Stimulated activated CD8-positive, alpha-beta memory T cell treated with anti-CD3 and anti-CD28 coated beads, Interleukin-7, amount 100 ng/mL, for 4 hours (primary cell): Measurements from ENCODE around the gene MLST8.
"Not testable (repeated sequence)": the region's sequence is repeated elsewhere in the genome, so short reads cannot be mapped to it uniquely, and the experiment has no call there.

Experiments
- DNase-seq, 2 donors: peaks; one replicate each; pipeline ENCODE4 v3.0.0-alpha.2; 2020; ENCODE audit warnings: low read depth in 2 of 2

The MLST8 gene

DNA sequence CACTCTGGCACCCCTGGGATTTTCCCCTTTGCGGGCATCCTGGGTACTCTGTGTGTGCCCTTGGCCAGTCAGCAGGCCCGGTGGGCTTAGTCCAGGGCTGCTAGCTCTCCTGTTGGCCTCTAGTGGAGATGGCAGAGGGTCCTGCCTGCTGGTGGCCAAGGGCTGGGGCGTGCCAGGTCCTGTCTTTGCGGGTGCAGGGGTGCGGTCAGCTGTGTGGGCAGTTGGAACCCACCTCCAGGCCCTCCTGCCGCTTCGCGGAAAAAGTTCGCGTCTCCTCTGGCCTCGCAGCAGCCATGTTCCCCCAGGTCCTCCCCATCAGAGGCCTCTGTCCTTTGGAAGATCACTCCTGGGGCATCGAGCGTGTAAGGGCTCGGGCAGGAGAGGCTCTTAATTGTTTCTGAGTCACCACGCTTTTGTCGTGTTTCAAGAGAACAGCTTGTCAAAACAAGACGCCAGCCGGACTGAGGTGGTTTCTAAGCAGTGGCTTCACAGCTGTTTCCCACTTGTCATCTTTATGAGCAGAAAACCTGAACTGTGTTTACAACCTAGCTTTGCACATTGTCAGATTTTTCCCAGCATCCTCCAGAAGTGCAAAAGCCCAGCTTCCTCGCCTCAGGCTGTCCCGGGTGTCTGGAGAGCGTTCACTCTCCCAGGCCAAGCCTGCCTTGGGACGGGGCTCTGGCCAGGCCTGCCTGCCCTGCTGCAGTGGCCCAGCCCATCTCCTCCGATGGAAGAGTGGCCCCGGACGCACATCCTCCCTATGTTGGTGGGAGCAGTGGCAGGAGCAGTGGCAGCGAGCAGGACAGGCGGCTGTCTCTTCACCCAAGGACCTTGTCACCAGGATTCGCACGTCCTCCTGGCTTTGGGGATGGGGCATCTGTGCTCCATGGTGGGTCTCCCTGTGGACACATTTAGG lies 26.0 kb downstream of the MLST8 start:
- no peak for DNase-seq

DNA sequence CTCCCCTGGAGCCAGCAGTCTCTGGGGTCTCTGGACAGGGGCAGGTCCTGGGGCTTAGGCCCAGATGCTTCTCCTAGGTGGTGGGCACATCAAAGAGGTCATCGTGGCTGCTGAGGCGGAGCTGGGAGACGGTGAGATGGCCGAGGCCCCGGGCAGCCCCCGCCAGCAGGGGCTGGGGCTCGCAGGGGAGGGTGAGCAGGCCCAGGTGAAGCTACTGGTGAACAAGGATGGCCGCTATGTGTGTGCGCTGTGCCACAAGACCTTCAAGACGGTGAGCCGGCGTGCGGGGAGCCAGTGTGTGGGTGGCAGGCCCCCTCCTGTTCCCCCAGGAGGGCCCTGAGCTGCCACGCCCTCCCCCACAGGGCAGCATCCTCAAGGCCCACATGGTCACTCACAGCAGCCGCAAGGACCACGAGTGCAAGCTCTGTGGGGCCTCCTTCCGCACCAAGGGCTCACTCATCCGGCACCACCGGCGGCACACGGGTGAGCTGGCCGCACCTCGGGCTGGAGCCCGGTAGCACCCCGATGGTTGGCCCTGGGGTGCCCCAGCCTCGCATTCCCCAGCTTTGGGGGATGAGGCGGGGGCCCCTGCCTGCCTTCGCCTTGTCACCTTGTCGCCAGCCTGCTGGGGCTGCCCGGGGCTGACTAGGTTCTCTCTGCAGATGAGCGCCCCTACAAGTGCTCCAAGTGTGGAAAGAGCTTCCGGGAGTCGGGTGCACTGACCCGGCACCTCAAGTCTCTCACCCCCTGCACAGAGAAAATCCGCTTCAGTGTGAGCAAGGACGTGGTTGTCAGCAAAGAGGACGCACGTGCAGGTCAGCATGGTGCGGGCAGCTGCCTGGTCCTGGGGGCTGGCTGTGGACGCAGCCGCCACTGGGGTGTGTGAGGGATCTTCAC lies 27.1 kb downstream of the MLST8 start:
- DNase-seq = no peak

DNA sequence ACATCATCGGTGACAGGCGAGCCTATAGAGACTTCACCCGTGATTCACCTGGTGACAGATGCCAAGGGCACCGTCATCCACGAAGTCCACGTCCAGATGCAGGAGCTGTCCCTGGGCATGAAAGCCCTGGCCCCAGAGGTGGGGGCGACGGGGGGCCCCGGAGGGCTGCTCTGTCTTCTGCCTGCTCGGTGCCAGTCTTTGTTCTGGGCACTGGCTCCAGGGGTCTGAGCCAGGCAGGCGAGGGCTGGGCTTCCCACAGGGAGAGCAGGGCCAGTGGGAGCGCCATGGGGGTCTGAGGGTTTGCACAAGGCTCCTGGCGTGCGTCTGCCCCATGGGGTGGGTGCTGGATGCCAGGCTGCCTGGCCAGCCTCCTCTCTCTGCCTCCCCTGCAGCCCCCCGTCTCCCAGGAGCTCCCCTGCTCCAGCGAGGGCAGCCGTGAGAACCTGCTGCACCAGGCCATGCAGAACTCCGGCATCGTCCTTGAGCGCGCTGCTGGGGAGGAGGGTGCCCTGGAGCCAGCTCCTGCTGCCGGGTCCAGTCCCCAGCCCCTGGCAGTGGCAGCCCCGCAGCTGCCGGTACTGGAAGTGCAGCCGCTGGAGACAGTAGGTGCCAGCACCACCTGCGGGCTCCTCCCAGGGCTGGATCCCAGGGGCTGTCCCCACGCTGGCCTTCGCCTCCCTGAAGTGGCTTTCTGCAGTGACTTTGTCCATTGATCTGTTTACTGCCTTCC lies 28.0 kb downstream of the MLST8 start:
- no peak for DNase-seq

DNA sequence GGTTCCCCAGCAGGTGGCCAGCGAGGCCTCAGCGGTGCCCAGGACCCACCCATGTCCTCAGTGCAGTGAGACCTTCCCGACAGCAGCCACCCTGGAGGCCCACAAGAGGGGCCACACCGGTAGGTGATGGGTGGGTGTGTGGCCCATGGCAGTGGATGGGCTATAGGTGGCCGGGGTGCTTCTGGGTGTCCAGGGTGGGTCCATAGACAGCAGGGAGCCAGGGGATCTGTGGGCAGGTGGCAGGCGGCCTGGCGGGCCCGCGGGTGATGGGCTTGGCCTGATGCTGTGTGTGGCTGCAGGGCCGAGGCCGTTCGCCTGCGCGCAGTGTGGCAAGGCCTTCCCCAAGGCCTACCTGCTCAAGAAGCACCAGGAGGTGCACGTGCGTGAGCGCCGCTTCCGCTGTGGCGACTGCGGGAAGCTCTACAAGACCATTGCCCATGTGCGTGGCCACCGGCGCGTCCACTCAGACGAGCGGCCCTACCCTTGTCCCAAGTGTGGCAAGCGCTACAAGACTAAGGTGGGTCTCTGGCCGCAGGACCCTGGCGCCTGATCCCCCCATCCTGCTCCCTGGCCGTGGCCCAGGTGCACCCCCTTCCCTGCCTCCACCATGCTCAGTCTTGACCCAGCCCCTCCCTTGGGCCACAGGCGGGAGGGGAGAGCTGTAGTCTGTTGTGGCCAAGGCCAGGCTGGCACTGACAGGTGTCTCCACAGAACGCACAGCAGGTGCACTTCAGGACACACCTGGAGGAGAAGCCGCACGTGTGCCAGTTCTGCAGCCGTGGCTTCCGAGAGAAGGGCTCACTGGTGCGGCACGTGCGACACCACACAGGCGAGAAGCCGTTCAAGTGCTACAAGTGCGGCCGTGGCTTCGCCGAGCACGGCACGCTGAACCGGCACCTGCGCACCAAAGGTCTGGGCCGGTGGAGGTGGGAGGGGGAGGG lies 28.9 kb downstream of the MLST8 start:
- no peak for DNase-seq

DNA sequence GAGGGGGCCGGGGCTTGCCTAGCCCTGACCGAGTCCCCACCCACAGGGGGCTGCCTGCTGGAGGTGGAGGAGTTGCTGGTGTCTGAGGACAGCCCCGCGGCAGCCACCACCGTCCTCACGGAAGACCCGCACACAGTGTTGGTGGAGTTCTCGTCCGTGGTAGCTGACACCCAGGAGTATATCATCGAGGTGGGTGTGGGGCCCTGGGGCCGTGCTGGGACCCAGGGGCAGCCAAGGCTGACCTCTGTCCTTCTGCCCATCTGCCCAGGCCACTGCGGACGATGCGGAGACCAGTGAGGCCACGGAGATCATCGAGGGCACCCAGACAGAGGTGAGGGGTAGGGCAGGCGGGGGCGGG lies 29.5 kb downstream of the MLST8 start:
- DNase-seq = no peak

DNA sequence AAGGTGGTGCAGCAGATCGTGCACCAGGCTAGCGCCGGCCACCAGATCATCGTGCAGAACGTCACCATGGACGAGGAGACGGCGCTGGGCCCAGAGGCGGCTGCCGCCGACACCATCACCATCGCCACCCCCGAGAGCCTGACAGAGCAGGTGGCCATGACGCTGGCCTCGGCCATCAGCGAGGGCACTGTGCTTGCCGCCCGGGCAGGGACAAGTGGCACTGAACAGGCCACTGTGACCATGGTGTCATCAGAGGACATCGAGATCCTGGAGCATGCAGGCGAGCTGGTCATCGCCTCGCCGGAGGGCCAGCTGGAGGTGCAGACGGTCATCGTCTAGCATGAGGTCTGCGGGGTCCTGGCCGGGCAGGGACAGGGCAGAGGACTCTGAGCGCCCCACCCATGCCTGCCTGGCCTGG lies 30.0 kb downstream of the MLST8 start:
- DNase-seq = no peak

DNA sequence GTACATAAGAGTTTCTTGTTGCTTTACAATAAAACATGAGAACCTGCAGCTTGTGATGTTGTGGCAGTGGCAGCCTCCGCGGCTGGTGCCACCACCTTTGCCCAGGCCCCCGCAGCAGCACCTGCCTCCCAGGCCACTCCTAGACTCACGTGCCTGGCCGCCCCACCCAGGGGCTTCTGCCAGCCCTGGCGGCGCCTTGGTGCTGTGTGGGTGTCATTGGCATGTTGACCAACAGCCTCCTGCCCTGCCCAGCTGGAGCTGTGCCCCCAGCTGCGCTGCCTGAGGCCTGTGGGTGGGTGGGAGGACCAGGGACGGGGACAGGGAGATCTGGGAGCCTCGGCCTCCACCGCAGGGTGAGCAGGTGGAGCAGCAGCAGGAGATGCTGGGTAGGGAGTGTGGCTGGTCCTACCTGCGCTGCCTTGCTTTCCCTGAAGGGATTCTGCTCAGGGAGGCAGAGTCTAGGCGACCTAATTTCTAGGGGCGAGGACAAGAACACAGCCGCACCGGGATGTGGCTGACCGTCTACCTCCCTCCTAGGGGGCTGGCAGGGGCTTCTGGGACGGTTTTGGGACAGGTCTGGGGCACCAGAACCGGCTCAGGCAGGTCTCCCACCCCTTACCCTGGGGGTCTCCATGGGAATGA lies 30.6 kb downstream of the MLST8 start:
- no peak for DNase-seq

DNA sequence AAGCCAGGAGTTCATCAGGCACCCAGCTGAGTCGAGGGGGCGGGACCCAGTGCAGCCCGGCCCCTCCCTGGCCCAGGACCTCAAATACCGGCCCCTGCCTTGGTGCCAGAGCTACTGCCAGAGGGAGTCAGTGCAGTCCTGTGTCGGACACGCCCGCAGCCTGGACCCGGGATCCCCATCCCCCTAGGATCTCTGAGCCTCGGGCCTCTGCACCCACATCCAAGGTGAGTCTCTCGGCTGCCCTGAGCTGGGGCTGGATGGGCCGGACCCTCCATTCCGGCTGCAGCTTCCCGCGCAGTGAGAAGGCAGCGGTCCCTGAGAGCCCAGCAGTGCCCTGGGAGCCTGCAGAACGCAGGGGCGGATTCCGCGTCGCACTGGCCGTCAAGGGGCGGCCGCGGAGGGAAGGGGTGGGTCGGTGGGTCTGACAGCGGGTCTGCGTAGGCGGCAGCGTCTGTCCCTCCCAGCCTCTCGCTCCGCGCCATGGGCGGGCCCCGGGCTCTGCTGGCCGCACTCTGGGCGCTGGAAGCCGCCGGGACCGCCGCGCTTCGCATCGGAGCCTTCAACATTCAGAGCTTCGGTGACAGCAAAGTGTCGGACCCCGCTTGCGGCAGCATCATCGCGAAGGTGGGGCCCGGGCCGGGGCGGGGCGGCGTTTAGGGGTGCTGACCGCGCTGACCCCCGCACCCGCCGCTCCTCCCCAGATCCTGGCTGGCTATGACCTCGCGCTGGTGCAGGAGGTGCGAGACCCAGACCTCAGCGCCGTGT lies 31.3 kb downstream of the MLST8 start, which contains the start of gene DNASE1L2:
Gene DNASE1L2 (plus strand): TSS at position 108 of the 765 bp plus-strand sequence. CDS start 373 bp downstream, at position 481.
- DNase-seq = no peak

DNA sequence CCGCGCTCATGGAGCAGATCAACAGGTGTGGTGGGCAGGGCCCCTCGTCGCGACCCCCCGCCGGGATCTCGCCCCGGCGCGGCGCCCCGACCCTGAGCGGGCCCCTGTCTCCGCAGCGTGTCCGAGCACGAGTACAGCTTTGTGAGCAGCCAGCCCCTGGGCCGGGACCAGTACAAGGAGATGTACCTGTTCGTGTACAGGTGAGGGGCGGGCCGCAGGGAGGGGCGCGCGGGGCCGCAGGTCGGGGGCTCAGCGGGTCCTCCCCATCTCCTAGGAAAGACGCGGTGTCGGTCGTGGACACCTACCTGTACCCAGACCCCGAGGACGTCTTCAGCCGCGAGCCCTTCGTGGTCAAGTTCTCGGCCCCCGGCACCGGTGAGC lies 31.8 kb downstream of the MLST8 start:
- no peak for DNase-seq

DNA sequence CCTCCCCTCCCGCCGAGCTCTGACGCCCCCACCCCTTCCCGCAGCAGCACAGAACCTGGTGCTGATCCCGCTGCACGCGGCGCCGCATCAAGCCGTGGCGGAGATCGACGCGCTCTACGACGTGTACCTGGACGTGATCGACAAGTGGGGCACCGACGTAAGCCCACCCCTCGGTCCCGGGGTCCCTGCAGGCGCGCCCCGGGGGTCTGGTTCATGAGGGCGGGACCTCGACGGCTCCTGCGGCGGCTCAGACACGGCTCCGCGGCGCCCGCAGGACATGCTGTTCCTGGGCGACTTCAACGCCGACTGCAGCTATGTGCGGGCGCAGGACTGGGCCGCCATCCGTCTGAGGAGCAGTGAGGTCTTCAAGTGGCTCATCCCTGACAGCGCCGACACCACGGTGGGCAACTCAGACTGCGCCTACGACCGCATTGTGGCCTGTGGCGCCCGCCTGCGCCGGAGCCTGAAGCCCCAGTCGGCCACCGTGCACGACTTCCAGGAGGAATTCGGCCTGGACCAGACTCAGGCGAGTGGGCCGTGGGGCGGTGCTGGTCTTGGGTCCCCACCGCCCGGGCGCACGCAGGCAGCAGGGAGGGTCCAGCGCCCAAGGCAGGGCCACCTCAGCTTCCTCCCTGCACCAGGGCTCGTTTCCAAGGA lies 32.4 kb downstream of the MLST8 start:
- DNase-seq = no peak

DNA sequence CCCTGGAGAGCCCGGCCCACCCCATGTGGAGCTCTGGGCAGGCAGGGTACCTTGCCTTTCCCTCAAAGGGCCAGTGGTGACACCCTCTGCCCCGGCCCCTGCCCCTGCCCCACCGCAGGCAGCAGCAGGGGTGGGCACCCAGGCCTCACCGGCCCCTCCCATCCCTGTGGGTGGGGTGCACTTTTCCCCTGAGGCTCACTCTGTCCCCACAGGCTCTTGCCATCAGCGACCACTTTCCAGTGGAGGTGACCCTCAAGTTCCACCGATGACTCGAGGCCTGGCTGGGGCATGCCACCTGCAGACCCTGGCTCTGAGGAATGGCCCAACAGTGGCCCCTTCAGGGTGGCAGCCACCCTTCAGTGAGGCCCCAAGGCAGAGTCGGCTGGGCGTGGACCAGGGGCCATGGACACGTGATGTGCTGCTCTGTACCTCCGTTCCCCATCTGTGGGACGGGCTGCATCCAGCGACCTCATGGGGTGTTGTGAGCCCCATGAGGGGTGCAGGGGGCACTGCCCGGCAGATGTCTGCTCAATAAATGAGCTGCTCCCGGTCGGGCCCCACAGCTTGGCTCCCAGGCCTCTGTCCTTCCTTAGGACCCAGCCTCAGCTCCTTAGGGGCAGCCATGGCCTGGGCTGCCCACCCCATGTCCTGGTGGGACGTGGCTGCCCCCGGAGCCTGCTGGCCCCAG lies 33.0 kb downstream of the MLST8 start:
- no peak for DNase-seq

DNA sequence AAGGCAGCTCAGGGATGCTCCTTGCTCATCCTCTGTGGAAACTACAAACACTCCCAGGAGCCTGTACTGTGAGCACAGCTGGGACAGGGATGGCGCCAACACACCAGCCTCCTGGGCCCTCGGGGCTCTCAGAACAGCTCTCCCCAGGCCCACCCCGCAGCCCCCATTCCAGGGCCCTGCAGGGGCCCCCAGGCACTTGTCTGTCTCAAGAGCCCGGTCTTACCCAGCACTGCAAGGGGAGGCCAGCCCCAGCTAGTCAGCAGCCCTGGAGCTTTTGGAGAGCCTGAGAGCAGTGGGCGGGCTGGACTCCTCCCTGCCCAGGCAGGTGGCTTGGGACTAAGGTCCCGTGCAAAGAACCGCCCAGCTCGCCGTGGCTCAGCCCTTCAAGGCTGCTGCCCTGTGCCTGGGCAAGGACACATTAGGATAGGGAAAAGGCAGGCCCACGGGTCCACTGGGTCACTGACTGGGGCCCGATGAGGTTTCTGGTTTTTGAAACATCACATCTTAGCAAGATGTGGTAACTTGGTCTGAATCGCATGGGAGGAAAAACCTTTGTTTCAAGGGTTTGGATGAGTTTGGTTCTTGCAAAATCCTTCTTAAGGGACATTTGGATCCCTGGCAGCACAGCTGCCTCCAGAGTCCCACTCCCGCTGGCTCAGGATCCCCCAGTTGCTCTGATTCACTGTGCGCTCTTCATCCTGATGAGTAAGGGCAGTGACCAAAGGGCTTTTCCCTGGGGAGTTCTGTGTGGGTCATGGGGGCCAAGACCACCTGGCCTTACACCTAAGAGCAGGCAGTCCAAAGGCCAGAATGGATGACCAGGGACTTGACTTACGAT lies 33.8 kb downstream of the MLST8 start:
- DNase-seq = no peak

DNA sequence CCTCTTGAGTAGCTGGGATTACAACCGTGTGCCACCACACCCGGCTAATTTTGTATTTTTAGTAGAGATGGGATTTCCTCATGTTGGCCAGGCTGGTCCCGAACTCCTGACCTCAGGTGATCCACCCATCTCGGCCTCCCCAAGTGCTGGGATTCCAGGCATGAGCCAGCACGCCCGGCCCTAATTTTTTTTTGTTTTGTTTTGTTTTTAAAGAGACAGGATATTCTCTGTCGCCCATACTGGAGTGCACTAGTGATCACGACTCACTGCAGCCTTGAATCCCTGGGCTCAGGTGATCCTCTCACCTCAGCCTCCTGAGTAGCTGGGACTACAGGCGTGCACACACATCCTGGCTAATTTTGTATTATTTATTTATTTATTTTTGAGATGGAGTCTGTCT lies 35.1 kb downstream of the MLST8 start:
- not testable (repeated sequence) for DNase-seq

DNA sequence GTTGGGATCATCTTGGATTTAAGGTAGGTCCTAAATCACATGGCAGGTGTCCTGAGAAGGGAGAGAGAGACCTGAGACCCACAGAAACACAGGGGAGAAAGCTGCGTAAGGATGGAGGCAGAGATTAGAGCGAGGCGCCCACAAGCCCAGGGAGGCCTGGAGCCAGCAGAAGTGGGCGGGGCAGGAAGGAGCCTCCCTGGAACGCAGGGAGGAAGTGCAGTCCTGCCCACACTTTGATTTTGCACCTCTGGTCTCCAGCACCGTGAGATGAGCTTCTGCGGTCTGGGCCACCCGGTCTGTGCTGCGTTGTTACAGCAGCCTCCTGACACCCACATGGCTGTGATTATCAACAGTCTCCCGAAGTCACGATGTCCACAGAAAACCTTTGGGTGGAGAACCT lies 37.3 kb downstream of the MLST8 start:
- no peak for DNase-seq

DNA sequence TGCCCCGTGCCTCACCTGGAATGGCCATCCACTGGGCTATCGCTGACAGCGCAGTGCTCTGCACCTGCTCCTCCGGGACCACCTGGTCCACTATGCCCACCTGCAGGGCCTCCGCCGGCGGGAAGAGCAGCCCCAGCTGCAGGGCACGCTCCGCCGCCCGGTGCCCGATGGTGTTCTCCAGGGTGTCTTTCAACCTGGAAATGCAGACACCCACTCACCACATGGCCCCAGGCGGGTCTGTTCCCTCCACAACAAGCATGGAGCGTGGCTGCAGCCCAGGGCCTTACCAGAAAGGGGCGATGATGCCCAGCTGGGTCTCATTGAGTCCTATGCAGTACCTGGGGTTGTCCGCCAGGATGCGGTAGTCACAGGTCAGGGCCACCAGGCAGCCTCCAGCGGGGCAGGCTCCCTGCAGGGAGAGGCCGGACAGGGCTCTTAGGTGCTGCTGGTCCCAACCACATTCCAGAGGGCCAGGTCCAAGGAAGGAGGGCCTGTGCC lies 37.8 kb downstream of the MLST8 start:
- DNase-seq = no peak

DNA sequence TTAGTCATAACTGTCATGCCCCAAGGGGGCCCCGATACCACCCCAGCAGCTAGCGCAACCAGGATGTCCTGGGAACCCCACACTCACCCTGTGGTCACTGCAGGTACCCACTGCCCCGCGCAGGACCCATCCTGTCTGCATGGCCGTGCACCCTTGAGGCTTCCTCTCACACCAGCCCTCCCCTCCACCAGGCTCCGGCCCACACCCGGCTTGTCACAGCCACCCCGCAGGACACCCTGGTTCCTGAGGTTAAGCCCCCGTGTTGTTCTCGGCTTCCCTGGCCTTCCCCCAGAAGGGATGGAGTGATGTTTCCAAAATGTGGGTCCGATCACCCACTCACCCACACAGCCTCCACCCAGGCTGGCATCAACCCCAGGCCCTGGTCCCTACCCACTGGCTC lies 38.5 kb downstream of the MLST8 start:
- no peak for DNase-seq

DNA sequence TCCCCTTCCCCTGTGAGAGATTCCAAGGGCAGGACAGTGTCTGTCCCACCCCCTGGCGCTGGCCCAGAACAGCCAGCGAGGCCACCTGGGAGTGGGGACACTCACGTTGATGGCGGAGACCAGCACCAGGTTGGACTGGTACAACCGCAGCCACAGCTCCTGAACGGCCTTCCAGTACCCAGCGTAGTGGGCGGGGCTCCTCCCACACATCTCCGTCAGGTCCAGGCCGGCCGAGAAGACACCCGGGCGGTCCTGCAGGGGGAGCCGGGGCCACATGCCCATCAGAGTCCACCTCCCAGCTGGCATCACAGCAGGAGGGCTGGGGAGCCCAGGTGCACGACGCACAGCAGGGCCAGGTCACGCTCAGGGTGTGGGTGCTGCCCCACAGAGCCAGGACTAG lies 39.0 kb downstream of the MLST8 start:
- no peak for DNase-seq
